K562 (cell line): ENCODE data around the gene SKAP1. TPM values are rescaled to one million over a fixed set of nuclear protein-coding genes. Genes with fewer than 3 reads are reported as not detected.

Experiments
- ATAC-seq: fragments of 200-7000 bp; cut with Tn5 transposase; 3 replicates; pipeline ENCODE4 v1.9.1; 2020; ENCODE audit warnings: moderate library complexity
- BruUV-seq: library from RNA; stranded (reverse); fragments of 400-500 nt; replicated peaks from 2 replicates; lab custom pipeline; 2021; lab: Mats Ljungman, UMichigan
- CTCF ChIA-PET: fragments of 300-600 bp; formaldehyde crosslinking; extraction: SDS; loops from one replicate; lab custom pipeline; 2021; ENCODE audit warnings: low intra/inter-chr PET ratio; lab: Yijun Ruan, JAX
- POLR2A ChIA-PET: fragments of 300-600, 350-650 bp; sonication (Branson Sonifier 250); formaldehyde crosslinking; extraction: SDS; loops from one replicate; lab custom pipeline; 2021; ENCODE audit warnings: antibody characterized with exemption, inconsistent platforms; lab: Yijun Ruan, JAX
- DNase-seq, 4 experiments: peaks; one replicate each; pipeline versions ENCODE4 v3.0.0 to v3.0.0-alpha.2; 2011 to 2018; ENCODE audit warnings: low spot score in 3 of 4, mixed read lengths in 3 of 4; ENCODE audit errors: extremely low read depth in 1 of 4
- FAIRE-seq: peaks from 2 replicates; lab custom pipeline; 2011; peaks lifted over from hg19 to GRCh38; lab: Jason Lieb, UNC
- H2AFZ ChIP-seq: 2 replicates; pipeline ENCODE4 v1.6.0; 2011; ENCODE audit warnings: low read depth, low read length, control low read depth, inconsistent platforms
- H3K27ac ChIP-seq: fragments of 200-600 bp; 3 replicates; pipeline ENCODE4 v1.8.0; 2011; ENCODE audit warnings: low read depth, mild to moderate bottlenecking, control low read depth, inconsistent platforms, low read length, moderate library complexity, mixed read lengths; ENCODE audit errors: extremely low read depth
- H3K27me3 ChIP-seq, 2 experiments: fragments of 300-600 bp in 1 of 2; 2 replicates in 1 of 2; 3 replicates in 1 of 2; pipeline versions ENCODE4 v1.6.0 to v1.8.0; 2011; ENCODE audit warnings: inconsistent platforms in 2 of 2, low read length in 2 of 2, mild to moderate bottlenecking in 1 of 2, mixed read lengths in 1 of 2, moderate library complexity in 1 of 2; ENCODE audit not compliant: control insufficient read depth in 2 of 2, insufficient read depth in 2 of 2
- H3K36me3 ChIP-seq: fragments of 300-600 bp; 3 replicates; pipeline ENCODE4 v1.8.0; 2011; ENCODE audit warnings: mild to moderate bottlenecking, low read length, inconsistent platforms; ENCODE audit not compliant: control insufficient read depth, insufficient read depth
- H3K4me1 ChIP-seq, 2 experiments: fragments of 200-600 bp in 1 of 2; replicated peaks in 1 of 2; 2 replicates in 1 of 2; 3 replicates in 1 of 2; pipeline versions ENCODE4 v1.5.1 to v1.8.0; 2011; ENCODE audit warnings: inconsistent platforms in 2 of 2, low read length in 2 of 2, mild to moderate bottlenecking in 1 of 2, mixed read lengths in 1 of 2, moderate library complexity in 1 of 2; ENCODE audit not compliant: control insufficient read depth in 2 of 2, insufficient read depth in 2 of 2
- H3K4me2 ChIP-seq: 2 replicates; pipeline ENCODE4 v1.6.1; 2011; ENCODE audit warnings: low read length, control low read depth, inconsistent platforms, mixed read lengths; ENCODE audit not compliant: insufficient read depth
- H3K4me3 ChIP-seq: fragments of 200-600 bp; sonication (generic), shearing (Covaris generic); 2 replicates; pipeline ENCODE4 v1.5.1; 2016; ENCODE audit warnings: control low read depth, inconsistent platforms
- H3K79me2 ChIP-seq: fragments of 200-600 bp; 3 replicates; pipeline ENCODE4 v1.8.0; 2011; ENCODE audit warnings: low read length, inconsistent platforms; ENCODE audit not compliant: control insufficient read depth, insufficient read depth
- H3K9ac ChIP-seq, 2 experiments: 2 replicates each; pipeline versions ENCODE4 v1.6.0 to v1.6.1; 2011; ENCODE audit warnings: low read depth in 2 of 2, low read length in 2 of 2, control low read depth in 1 of 2, inconsistent platforms in 1 of 2, mild to moderate bottlenecking in 1 of 2, mixed read lengths in 1 of 2; ENCODE audit not compliant: insufficient read depth in 1 of 2
- H3K9me1 ChIP-seq: one replicate; pipeline ENCODE4 v1.6.0; 2011; ENCODE audit warnings: inconsistent platforms, mild to moderate bottlenecking, low read length, moderate library complexity; ENCODE audit not compliant: control insufficient read depth, insufficient read depth
- H3K9me3 ChIP-seq: replicated peaks from 2 replicates; pipeline ENCODE4 v1.5.1; 2011; ENCODE audit warnings: low read depth, low read length, inconsistent platforms; ENCODE audit not compliant: control insufficient read depth, insufficient read depth
- H4K20me1 ChIP-seq: replicated peaks from 2 replicates; pipeline ENCODE4 v1.6.1; 2011; ENCODE audit warnings: low read length, inconsistent platforms, mixed read lengths; ENCODE audit not compliant: control insufficient read depth, insufficient read depth
- BHLHE40 ChIP-seq: IDR thresholded peaks from 2 replicates; pipeline ENCODE4 v1.6.1; 2011; ENCODE audit warnings: low read length, improper control_type of control experiment
- C11orf30 ChIP-seq: fragments of 450-650 bp; IDR thresholded peaks from 2 replicates; pipeline ENCODE4 v1.6.1; 2016; ENCODE audit warnings: low read depth, mild to moderate bottlenecking
- DDX20 ChIP-seq: fragments of 450-650 bp; IDR thresholded peaks from 2 replicates; pipeline ENCODE4 v1.6.1; 2016; ENCODE audit warnings: missing genetic modification characterization, low read depth, mild to moderate bottlenecking, missing compliant biosample characterization, moderate library complexity
- FOXO4 ChIP-seq: fragments of 450-650 bp; formaldehyde crosslinking; IDR thresholded peaks from 2 replicates; pipeline ENCODE4 v1.4.0; 2020; ENCODE audit warnings: mild to moderate bottlenecking, moderate library complexity
- NKRF ChIP-seq: fragments of 450-650 bp; IDR thresholded peaks from 2 replicates; pipeline ENCODE4 v1.6.1; 2016; ENCODE audit warnings: borderline replicate concordance
- PHB ChIP-seq: fragments of 250-450 bp; sonication (Bioruptor Pico); IDR thresholded peaks from 2 replicates; pipeline ENCODE4 v1.5.0; 2021
- RNF2 ChIP-seq: sonication (generic); IDR thresholded peaks from 2 replicates; pipeline ENCODE4 v1.6.1; 2016
- SETDB1 ChIP-seq: IDR thresholded peaks from one replicate; pipeline ENCODE4 v1.6.1; 2012; ENCODE audit warnings: low read length, control low read depth, inconsistent platforms
- SMARCB1 ChIP-seq: IDR thresholded peaks from 2 replicates; pipeline ENCODE4 v1.6.1; 2011; ENCODE audit warnings: improper control_type of control experiment, low read depth; ENCODE audit not compliant: insufficient read length
- SRSF3 ChIP-seq: fragments of 200-400 bp; formaldehyde crosslinking; IDR thresholded peaks from 2 replicates; pipeline ENCODE4 v1.6.1; 2016; ENCODE audit warnings: mild to moderate bottlenecking, low read length, moderate library complexity; ENCODE audit not compliant: insufficient read depth
- STAT6 ChIP-seq: sonication (generic); formaldehyde crosslinking; IDR thresholded peaks from 2 replicates; pipeline ENCODE4 v1.8.1; 2023; ENCODE audit warnings: mild to moderate bottlenecking, missing genetic modification reagents
- THRB ChIP-seq: fragments of 450-650 bp; formaldehyde crosslinking; conservative IDR thresholded peaks from 2 replicates; pipeline ENCODE4 v1.4.0; 2022; ENCODE audit warnings: mild to moderate bottlenecking, missing genetic modification characterization
- U2AF1 ChIP-seq: fragments of 200-400 bp; formaldehyde crosslinking; optimal IDR thresholded peaks from 2 replicates; pipeline ENCODE3; 2017; ENCODE audit warnings: mild to moderate bottlenecking, low read depth, low read length, moderate library complexity
- ZNF224 ChIP-seq: sonication (generic); formaldehyde crosslinking; IDR thresholded peaks from 2 replicates; pipeline ENCODE4 v1.8.0; 2022; ENCODE audit warnings: mild to moderate bottlenecking, missing genetic modification reagents
- WGBS: fragments of 100-300 bp; shearing (Covaris generic); methylation state at CpG from one replicate; pipeline ENCODE4 v1.1.6; 2016; ENCODE audit warnings: low coverage, mixed read lengths; ENCODE audit not compliant: insufficient coverage; ENCODE audit errors: missing lambda C conversion rate; 5-methylcytosine and 5-hydroxymethylcytosine counted together
- in situ Hi-C: fragments of 300-500 bp; cut with MboI; formaldehyde crosslinking; loops from 4 replicates; pipeline ENCODE4 v1.15.0; 2018; ENCODE audit warnings: inconsistent platforms, mixed read lengths
- intact Hi-C: fragments of 100-400 bp; cut with micrococcal nuclease; formaldehyde crosslinking; loops from 2 replicates; pipeline ENCODE4 v1.14.2; 2022
- polyA plus RNA-seq, 8 experiments: library from polyadenylated mRNA; depleted of rRNA in 4 of 8; stranded (reverse) in 5 of 8; unstranded in 3 of 8; fragments of >200 nt; fragmentation: Nextera tagmentation in 2 of 8; fragmentation: Illumina TruSeq in 1 of 8; extraction: Ambion mirVana in 2 of 8; extraction: Trizol in 1 of 8; gene quantifications; 2 replicates each; pipeline versions ENCODE4 v1.2.1 to v1.2.3, GENCODE V29; 2011 to 2014; ENCODE audit warnings: inconsistent platforms in 1 of 8, missing spikeins in 1 of 8
- total RNA-seq, 7 experiments: library from RNA; depleted of rRNA in 6 of 7; stranded (reverse); fragments of >200 nt in 6 of 7; fragmentation: Illumina TruSeq in 2 of 7; extraction: Trizol in 2 of 7; gene quantifications; 2 replicates each; pipeline versions ENCODE4 v1.2.1 to v1.2.3, GENCODE V29; 2011 to 2021; ENCODE audit warnings: low replicate concordance in 1 of 7

The SKAP1 gene
- total and polyA plus RNA-seq, 9 of the 15 experiments (the other 6 are each of a cell fraction or from before 2014, with no cell fraction given): 0.06 to 0.80 (median 0.10) TPM; not detected in 4

DNA sequence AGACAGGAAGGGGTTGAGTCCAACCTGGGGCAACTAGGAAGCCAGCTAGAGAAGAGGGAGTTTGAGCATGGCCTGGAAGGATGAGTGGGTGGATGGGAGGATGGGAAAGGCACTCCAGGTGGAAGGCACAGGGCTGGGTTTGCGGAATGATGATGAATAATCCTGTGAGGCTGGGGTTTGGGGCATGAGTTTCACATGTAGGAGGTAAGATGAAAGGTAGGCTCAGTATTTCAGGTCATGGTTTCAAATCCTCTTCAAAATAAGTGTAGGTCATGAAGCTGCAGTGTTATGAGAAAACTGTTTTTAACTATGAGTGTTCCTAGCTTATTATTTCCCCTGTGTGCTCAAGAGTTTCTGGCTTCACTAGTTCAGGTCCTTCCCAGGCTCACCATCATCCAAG lies 130.3 kb downstream of the SKAP1 start:
- WGBS: 67% methylated on average over 1 of the region's 1 CpG
- FAIRE-seq (no peak), DNase-seq (no peak), ATAC-seq (no peak)
- no peak overlapping the region for H3K4me2 ChIP-seq
- H3K9me3 ChIP-seq: no peaks in the 10 kb centered on the region
- H3K9me1 ChIP-seq: no peaks in the 10 kb centered on the region
- no peaks in the 10 kb centered on the region for H4K20me1 ChIP-seq
- no peak overlapping the region for H3K4me3 ChIP-seq
- BruUV-seq: no TSS peak
- no peak overlapping the region for H2AFZ ChIP-seq
- intact Hi-C loops: no loop called here
- no peaks in the 10 kb centered on the region for H3K79me2 ChIP-seq
- no peaks in the 10 kb centered on the region for H3K4me1 ChIP-seq
- no peaks in the 10 kb centered on the region for H3K27me3 ChIP-seq
- TF ChIP-seq THRB (CRISPR knock-in tag) (no peak), BHLHE40 (no peak), PHB (CRISPR knock-in tag) (no peak), RNF2 (no peak), SRSF3 (no peak), DDX20 (tag) (no peak), C11orf30 (no peak), STAT6 (CRISPR knock-in tag) (no peak), U2AF1 (no peak), FOXO4 (CRISPR knock-in tag) (no peak), ZNF224 (CRISPR knock-in tag) (no peak), SMARCB1 (no peak), NKRF (no peak), SETDB1 (no peak)
- no peak overlapping the region for H3K9ac ChIP-seq
- POLR2A ChIA-PET: no interaction called here
- in situ Hi-C loops: no loop called here
- CTCF ChIA-PET: no interaction called here
- H3K36me3 ChIP-seq: no peaks in the 10 kb centered on the region
- H3K27ac ChIP-seq: no peak overlapping the region
